ENCODE results near the gene DOLPP1. TPM values are rescaled to one million over a fixed set of nuclear protein-coding genes. Genes with fewer than 3 reads are reported as not detected.

Gene DOLPP1
- total RNA-seq, 4 donors from 2014 or later: 1.0 to 10.2 (median 9.7) TPM; not detected in 1

GRCh38 chr9:129139993-129140396 lies 59.1 kb downstream of the DOLPP1 start:
- TF ChIP-seq CTCF (IDR thresholded peaks at IDR 0.05) (peak in 2 of 4 experiments; percentile 2 to 25), POLR2A (IDR thresholded peaks at IDR 0.05) (peak; percentile 70 to 73)

More at GRCh38 chr9:129139993-129140396, 59.1 kb downstream of the DOLPP1 start:
- no peaks in the 10 kb centered on the region for H3K27me3 ChIP-seq
- no peaks in the 10 kb centered on the region for H3K36me3 ChIP-seq
- H3K27ac ChIP-seq: peak overlapping the region; percentile 99 to 100
- no peaks in the 10 kb centered on the region for H3K9me3 ChIP-seq
- peak overlapping the region; percentile 36 to 42 for H3K4me3 ChIP-seq
- peak; percentile 91 to 99 for DNase-seq
- intact Hi-C loops (cut with DNase I; ENCODE audit: low total_unique reads): loop anchor here (5.0 to 10.0 kb wide), 3 partner anchors 32 to 472 kb away; no protein-coding TSS in a partner anchor
- peaks cover 22 to 40% of the 10 kb centered on the region in 2 donors for H3K4me1 ChIP-seq

Other genes with a start within 250 kb of the DOLPP1 start
- 10 to 100 TPM in 1 of 4 donors, 1 to 10 TPM in 3; 1.5 to 11.0 (median 3.4) TPM for gene KYAT1, start 199.2 kb upstream of the DOLPP1 start, total RNA-seq
- 10 to 100 TPM; 23.5 to 58.7 (median 30.8) TPM for gene LRRC8A, start 199.0 kb upstream of the DOLPP1 start, total RNA-seq
- 10 to 100 TPM; 23.2 to 30.8 (median 27.2) TPM for gene PHYHD1, start 160.1 kb upstream of the DOLPP1 start, total RNA-seq
- gene DOLK, start 133.5 kb upstream of the DOLPP1 start, total RNA-seq: 10 to 100 TPM in 3 of 4 donors, 1 to 10 TPM in 1; 10.0 to 22.3 (median 13.6) TPM
- 10 to 100 TPM; 21.5 to 75.4 (median 36.9) TPM for gene NUP188, start 133.4 kb upstream of the DOLPP1 start, total RNA-seq
- 100 to 1,000 TPM in 1 of 4 donors, 10 to 100 TPM in 3; 35.1 to 126 (median 81.8) TPM for gene SH3GLB2, start 52.8 kb upstream of the DOLPP1 start, total RNA-seq
- gene MIGA2, start 44.5 kb upstream of the DOLPP1 start, total RNA-seq: 10 to 100 TPM; 13.2 to 36.5 (median 34.0) TPM
- 10 to 100 TPM; 20.0 to 42.4 (median 27.4) TPM for gene CRAT, start 29.7 kb downstream of the DOLPP1 start, total RNA-seq
- 100 to 1,000 TPM in 1 of 4 donors, 10 to 100 TPM in 3; 28.9 to 107 (median 62.1) TPM for gene PTPA, start 30.3 kb downstream of the DOLPP1 start, total RNA-seq
- 10 to 100 TPM in 2 of 4 donors, 1 to 10 TPM in 2; 1.8 to 31.0 (median 14.5) TPM for gene IER5L, start 97.2 kb downstream of the DOLPP1 start, total RNA-seq